DMS79 (cell line): ENCODE measurements around the gene DHFR.
"Not testable (repeated sequence)": the region's sequence is repeated elsewhere in the genome, so short reads cannot be mapped to it uniquely, and the experiment has no call there.

Experiments
- DNase-seq: peaks from one replicate; lab custom pipeline; 2025; lab: John Stamatoyannopoulos, UW

The DHFR gene

DNA sequence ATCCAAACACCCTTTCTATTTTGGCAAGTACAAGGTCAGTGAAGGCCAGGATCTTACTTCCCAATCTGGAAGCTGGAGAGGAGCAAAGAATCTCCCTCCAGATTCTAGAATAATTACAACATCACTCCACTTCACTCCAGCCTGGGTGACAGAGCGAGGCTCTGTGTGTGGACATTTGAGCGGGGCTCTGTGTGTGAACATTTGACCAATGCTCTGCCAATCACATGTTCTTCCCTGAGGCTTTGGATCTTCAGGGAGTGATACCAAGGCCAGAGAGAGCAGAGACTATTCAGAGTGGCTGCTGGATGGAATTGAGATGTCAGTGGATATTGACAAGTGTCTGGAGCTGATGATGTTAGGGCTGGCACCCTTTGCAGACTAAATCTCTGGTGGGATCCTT, 60.0 kb downstream of the DHFR start:
- DNase-seq = no peak

DNA sequence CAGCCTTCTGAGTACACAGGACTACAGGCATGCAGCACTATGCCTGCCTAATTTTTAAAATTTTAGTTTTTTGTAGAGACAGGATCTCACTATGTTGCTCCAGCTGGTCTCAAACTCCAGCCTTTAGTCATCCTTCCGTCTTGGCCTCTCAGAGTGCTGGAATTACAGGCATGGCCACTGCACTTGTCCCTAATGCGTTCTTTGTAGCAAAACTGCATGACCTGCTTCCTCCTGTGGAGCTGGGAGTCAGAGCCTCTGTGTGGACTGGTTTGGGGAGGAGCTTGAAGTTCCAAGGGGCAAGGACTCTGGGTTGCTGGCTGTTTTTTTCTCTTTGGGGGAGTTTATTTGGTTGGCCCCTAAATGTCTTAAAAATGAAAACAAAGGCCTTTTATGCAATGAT, 62.0 kb downstream of the DHFR start:
- no peak for DNase-seq

DNA sequence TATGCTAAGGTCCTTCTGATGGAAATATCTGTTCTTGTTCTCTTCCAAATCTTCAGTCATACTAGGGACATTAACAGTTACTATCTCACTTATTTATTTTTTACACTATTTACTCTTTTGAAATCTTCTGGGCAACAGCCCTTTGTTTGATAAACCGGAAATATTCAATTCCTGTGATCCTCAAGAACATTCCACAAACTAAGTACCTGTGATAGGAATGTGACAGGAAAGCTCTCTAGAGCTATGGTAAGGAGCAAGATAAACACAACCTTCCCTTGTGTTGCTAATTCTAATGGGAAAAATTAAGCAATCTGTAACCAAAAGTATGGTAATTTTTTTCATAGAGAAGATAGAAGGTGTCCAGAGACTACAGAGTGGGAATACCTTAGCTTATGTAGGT, 62.7 kb downstream of the DHFR start:
- DNase-seq = no peak

DNA sequence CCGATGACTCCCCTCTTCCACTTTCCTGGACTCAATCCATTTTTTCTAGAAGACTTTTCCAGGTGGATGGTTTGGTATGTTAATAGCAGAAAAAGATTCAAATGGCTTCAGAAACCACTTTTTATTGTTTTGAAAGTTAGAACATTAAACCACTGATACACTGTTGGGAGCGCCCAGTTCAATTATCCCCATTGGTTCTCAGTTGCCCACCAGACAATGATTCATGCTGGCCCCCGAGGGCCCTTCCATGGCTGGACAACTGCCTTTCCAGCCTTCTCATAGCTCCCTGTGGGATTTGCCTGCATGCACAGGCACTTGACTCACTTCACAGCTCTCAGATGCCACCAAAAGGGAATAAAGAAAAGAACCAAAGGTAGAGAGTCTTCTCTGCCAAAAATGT, 63.4 kb downstream of the DHFR start:
- no peak for DNase-seq

DNA sequence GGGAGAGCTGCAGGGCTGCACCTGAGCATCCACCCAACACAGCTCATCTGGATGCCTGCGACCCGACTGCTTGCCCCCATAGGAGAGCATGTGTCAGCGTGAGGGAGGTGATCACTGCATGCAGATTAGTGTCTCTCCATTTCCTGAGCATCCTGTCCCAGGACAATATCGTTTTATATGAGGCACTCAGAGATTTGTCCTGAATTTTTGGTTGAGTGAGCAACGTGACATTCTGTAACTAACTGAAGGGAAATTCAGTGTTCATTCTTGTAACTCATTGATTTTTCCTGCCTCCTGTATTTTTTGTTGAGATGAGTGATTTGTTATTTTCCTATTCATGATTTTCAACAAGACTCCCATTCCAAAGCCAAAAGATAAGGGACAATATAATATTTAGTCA, 64.0 kb downstream of the DHFR start:
- DNase-seq = no peak

DNA sequence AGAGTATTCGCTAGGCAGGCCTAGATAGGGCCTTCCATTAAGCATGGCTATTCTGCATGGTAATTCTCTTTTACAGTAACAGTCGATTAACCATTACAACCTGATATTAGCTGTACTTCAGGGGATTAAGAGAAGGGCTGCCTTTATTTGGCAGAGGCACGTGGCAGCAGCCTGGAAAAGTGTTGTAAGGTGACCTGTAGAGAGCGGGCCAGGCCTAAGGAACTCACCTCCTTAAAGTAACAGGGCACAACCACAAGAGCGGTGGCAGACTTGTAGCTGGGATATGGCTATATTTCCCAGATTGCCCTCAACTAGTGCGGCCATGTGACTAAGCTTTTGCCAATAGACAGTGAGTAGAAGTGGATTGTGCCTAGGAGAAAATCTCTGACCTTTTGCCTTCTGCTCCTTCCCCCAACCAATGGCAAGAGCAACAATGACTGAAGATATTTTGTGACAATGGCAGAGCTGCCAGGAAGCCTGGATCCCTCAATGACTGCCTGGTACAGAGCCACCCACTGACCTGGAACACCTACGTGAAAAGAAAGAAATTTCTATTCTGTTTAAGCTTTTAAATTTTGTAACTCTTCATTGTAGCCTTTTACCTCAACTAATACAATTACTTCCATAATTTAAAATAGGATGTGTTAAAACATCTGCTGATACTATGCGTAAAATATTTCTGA, 65.8 kb downstream of the DHFR start:
- no peak for DNase-seq

DNA sequence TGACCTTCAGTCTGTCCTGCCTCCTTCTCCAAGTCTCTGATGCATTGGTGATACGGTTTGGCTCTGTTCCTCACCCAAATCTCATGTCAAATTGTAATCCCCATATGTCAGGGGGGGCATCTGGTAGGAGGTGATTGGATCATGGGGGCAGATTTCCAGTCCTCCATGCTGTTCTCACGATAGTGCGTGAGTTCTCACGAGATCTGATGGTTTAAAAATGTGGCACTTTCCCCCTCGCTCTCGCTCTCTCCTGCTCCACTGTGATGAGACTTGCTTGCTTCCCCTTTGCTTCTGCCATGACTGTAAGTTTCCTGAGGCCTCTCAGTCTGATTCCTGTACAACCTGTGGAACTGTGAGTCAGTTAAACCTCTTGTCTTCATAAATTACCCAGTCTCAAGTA, 70.0 kb downstream of the DHFR start:
- DNase-seq = no peak

DNA sequence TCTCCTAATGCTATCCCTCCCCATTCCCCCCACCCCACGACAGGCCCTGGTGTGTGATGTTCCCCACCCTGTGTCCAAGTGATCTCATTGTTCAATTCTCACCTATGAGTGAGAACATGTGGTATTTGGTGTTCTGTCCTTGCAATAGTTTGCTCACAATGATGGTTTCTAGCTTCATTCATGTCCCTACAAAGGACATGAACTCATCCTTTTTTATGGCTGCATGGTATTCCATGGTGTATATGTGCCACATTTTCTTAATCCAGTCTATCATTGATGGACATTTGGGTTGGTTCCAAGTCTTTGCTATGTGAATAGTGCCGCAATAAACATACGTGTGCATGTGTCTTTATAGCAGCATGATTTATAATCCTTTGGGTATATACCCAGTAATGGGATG, 74.5 kb downstream of the DHFR start:
- DNase-seq = not testable (repeated sequence)

DNA sequence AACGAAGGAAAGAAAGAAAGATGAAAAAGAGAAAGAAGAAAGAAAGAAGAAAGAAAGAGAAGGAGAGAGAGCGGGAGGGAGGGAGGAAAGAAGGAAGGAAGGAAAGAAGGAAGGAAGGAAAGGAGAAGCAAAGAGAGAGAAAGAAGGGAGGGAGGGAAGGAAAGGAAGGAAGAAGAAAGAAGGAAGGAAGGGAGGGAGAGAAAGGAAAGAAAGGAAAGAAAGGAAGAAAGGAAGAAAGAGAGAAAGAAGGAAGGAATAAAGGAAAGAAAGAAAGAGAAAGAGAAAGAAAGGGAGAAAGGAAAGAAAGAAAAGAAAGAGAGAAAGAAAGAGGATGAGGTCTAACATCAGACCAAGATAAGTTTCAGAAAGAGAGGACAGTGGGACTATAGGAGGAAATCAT, 75.7 kb downstream of the DHFR start:
- DNase-seq = no peak

DNA sequence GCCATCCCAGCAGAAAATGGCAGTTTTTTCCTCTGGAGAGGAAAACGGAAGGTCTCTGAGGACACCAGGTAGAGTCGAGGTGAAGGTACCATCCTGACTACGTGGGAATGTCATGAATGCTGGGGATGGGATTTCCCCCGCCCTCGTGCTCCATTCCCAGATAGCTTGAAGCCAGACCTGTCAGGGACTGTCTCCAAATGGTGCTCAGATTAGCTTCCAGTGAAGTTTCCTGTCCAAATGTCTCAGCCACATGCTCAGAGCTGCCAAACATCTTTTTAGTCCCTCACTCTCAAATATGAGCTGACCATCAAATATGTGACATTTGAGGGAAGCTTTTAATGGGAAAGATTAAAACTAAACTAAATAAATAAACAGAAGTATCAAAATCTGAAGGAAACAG, 77.1 kb downstream of the DHFR start:
- DNase-seq = no peak

DNA sequence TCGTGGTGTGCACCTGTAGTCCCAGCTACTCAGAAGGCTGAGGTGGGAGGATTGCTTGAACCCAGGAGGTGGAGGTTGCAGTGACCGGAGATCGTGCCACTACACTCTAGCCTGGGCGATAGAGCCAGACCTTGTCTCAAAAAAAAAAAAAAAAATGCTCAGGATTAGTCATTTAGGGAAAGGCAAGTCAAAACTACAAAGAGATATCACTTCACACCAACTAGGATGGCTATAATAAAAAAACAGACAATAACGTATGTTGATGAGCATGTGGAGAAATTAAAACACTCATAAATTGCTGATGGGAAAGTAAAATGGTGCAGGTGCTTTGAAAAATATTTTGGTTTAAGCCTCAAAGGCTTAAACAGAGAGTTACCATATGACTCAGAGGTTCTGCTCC, 78.4 kb downstream of the DHFR start:
- DNase-seq = no peak
